HFF-Myc (cell line): ENCODE measurements around the gene TFDP1.

Source experiments
- DNase-seq: peaks from one replicate; pipeline ENCODE4 v3.0.0-alpha.2; 2011; ENCODE audit warnings: low read depth; ENCODE audit errors: extremely low read depth
- H3K4me3 ChIP-seq: replicated peaks from 2 replicates; pipeline ENCODE4 v1.5.1; 2011; ENCODE audit warnings: low read depth, mild to moderate bottlenecking, control low read depth, low read length
- TF ChIP-seq, protein P1 (sequence below): IDR thresholded peaks from 2 replicates; pipeline ENCODE4 v1.5.1; 2012; ENCODE audit warnings: mild to moderate bottlenecking, low read depth, low read length, control low read depth; ENCODE audit errors: missing control alignments

TFDP1 gene

DNA sequence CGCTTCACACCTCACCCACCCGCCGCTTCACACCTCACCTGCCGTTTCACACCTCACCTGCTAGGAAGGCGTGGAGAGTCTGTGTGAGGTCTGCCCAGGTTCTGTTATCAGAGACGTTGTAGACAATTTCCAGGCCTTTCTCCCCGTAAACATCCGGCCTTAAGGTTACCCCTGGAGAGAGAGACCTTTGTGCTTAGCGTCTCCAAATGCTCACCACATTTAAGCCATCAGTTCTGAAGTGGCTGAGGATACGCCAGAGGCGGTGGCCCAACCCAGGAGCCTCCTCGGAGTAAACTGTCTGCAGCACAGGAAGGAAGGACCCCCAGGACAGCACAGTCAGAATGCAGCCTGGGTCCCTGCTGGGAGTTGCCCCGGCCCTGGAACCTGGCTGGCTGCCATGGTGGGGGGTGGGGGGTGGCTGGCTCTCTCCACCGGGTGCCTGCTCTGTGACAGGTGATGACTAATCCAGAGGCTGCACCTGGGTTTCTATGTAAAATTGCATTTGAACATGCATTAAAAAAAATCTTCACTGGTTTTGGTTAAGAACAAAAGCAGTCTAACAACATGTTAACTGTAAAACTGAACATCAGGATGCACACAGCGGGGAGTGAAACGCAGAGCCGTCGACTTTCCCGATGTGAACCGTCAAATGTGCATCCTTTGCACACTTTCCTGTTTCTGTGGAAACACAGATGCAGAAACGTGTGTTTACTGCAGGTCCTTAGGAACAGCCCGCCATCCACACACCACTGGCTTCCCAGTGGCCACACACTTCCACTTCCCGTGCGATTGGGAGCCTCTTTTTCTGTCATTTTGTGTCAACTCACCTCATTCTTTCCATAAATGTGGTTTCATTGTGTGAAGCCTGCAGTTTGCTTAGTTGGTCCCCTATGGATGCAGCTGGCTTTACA lies 69.0 kb downstream of the TFDP1 start:
- DNase-seq = no peak
- TF ChIP-seq, protein P1, sequence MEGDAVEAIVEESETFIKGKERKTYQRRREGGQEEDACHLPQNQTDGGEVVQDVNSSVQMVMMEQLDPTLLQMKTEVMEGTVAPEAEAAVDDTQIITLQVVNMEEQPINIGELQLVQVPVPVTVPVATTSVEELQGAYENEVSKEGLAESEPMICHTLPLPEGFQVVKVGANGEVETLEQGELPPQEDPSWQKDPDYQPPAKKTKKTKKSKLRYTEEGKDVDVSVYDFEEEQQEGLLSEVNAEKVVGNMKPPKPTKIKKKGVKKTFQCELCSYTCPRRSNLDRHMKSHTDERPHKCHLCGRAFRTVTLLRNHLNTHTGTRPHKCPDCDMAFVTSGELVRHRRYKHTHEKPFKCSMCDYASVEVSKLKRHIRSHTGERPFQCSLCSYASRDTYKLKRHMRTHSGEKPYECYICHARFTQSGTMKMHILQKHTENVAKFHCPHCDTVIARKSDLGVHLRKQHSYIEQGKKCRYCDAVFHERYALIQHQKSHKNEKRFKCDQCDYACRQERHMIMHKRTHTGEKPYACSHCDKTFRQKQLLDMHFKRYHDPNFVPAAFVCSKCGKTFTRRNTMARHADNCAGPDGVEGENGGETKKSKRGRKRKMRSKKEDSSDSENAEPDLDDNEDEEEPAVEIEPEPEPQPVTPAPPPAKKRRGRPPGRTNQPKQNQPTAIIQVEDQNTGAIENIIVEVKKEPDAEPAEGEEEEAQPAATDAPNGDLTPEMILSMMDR = no peak
- H3K4me3 ChIP-seq = no peak overlapping the region

DNA sequence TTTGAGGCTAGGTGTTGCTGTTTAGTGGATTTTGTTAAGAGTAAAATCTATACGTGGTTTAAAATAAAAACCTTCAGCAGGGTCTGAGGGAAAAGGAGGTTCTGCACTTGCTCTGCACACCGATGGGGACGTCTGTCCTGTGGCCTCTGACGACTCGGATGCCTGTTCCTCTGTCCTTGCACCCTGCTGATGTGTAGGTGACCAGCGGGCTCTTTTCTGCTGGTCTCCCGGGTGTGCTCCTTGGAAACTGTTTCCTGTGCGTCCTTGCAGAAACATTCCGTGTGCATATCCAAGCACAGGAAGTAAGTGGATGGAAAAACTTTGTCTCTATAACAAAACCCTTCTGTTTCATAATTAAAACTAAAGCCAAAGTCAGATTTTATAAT lies 69.6 kb downstream of the TFDP1 start:
- no peak for DNase-seq
- TF ChIP-seq, protein P1 = no peak
- no peak overlapping the region for H3K4me3 ChIP-seq

DNA sequence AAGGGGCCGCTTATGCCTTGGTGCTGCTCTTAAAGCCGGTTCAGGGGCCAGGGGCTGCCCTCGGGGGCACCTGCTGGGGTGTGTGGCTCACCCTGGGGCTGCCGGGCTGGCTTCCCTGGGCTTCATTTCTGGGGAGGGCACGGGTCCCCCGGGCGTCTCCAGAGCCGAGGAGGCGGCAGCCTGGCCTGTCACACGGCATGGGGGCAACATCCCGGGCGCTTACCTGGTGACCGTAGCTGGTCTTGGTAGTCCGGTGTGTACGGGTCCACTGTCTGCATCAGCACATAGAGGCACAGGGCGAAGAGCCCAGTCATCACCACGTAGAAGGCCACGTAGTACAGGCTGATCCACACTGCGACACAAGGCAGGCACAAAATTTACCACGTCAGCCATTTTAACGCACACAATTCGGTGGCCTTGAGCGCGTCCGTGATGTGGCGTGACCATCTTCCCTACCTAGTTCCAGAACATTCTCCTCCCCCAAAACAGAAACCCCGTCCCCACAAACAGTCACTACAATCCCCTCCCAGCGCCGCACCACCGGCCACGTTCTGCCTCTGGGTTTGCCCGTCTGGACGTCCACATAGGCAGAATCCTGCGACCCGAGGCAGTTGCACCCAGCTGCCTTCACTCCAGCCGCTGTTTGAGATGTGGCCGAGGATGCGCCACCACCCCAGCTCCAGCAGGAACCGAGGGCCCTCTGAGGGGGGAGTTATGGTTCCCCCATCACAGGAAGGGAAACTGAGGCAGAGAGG lies 70.2 kb downstream of the TFDP1 start:
- no peak overlapping the region for H3K4me3 ChIP-seq
- TF ChIP-seq, protein P1 = no peak
- no peak for DNase-seq

DNA sequence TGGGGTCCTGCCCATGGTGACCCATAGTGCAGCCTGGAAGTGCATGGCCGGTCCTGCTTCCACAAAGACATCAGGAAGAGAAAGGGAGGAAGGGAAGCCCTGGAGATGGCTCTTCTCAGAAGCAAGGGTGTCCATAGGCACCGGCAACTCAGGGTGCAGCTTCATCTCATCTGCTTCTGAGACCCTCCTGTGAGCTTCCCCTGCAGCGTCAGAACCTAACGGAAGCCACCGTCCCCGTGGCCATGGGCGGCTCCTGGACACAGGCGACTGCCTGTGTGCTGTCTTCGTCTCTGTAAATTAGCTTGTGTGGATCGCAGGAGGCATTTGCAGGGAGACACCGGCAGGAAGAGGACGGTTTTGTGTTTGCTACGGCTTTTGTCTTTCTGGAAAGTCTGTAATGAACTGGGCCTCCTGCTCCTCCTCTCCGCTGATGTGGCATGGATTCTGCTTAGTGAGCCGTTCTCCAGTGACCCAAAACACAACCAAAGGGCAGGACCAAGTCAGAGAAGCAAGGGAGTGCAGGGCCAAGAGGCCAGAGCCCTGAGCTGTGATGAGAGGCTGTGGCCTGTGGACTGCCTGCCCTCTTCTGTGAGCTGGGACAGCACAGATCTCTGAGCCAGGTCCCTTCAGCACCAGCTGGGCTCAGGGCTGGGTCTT lies 70.9 kb downstream of the TFDP1 start:
- no peak overlapping the region for H3K4me3 ChIP-seq
- TF ChIP-seq, protein P1 = no peak
- no peak for DNase-seq

DNA sequence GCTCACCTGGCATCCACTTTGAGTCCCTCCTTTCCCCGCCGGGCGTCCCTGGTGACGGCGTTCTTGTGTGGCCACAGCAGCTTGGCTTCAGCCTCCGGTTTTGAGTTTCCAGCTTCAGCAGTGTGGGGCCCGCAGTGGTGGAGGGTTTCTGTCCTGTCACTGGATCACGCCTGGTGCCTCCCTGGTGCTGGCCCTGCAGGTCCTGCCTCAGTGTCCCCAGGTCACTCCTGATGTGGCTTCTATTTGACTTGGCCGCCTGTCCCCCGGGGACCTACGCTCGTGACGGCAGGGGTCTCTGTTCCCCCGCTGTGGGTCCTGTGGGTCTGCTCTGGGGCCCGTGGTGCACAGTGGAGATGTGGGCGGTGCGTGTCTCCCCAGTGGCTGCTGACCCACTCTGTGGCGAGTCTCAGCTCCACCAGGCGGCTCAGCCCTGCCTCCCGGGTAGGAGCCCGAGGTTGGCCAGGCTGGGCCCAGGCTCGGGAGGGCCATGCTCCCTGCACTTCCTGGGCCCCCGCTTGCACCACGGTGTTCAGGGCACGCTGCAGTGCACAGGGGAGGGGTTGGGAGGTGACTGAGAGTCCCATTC lies 71.5 kb downstream of the TFDP1 start:
- TF ChIP-seq, protein P1 = no peak
- no peak overlapping the region for H3K4me3 ChIP-seq
- DNase-seq = no peak

DNA sequence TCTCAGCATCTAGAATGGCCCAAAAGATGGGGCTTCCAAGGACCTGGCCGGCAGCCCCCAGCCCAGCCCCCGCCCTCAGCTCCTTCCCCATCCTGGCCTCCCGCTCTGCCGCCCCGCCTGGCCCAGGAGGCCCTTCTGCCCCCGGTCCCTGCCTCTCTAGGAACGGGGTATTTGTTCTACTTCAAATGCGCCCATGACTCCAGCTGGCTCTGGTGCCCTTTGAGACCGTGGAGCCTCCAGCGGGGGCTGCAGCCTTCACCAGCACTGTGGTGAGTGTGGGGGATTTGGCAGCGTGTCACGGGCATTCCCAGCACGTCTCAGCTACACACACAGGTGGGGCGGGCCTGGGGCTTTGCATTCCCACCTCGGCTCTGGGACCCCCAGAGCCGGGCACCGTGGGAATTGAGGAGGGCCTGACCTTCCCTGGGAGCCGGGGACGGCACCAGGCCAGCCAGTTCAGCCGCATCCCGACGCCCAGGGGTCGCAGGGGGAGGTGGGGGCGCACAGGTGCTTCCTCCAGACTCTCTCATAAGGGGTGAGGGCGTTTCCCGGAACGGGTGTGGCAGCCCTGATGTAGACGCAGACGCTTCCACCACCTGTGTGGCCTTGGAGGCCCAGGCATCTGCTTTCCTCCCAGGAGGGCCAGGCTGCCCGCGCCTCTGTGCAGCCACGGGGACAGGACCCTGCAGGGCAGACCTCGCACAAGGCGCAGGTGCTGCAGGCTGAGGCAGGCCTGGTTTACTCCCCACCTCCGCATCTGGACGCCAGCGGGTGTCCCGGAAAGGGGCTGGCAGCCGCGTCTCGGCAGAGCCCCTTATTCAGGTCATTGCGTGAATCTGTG lies 72.5 kb downstream of the TFDP1 start:
- H3K4me3 ChIP-seq = no peak overlapping the region
- no peak for DNase-seq
- TF ChIP-seq, protein P1 = no peak
